GM21717 (cell line): ENCODE data around the gene PSMD6.

Experiments used
- ATAC-seq: cut with Tn5 transposase; IDR thresholded peaks from one replicate; pipeline ENCODE4 v1.9.1; 2021; ENCODE audit warnings: mild to moderate bottlenecking, moderate library complexity; ENCODE audit not compliant: unreplicated experiment

The PSMD6 gene

DNA sequence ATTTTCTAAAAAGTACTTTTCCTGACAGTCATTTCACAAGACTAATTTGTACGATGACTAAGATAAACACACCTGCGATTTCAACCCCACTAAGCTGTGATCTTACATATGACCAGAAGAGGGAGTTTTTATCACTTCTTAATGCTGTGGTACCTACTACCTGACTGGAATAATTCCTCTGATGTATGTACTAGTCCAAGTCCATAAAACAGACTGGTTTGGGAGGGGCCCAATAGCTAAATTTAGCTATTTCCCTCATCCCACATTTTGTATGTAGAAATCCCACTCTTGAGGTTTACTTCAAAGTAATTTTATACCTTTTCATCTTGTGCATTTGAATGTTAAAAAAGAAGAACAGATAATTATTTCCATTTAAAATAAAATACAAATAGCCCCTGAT, 61.4 kb downstream of the PSMD6 start:
- no peak for ATAC-seq
